Tibial artery (tissue), 4 donors: ENCODE results near the gene DTL.

Experiments
- DNase-seq, 2 donors: peaks; one replicate each; pipeline ENCODE4 v3.0.0-alpha.2; 2019
- H3K27ac ChIP-seq, 2 donors: fragments of 200-600 bp; sonication (generic) in 1 of 2; 1 replicate in 1 of 2; 2 replicates in 1 of 2; pipeline ENCODE4 v1.5.1; 2018 to 2019; ENCODE audit warnings: mild to moderate bottlenecking in 1 of 2
- H3K27me3 ChIP-seq, 2 donors: fragments of 200-600 bp; sonication (generic) in 1 of 2; one replicate each; pipeline versions ENCODE4 v1.5.1 to v1.6.0; 2016 to 2019
- H3K36me3 ChIP-seq, 3 donors: fragments of 200-600 bp; sonication (generic) in 2 of 3; one replicate each; pipeline ENCODE4 v1.5.1; 2016 to 2019; ENCODE audit warnings: mild to moderate bottlenecking in 2 of 3
- H3K4me1 ChIP-seq, 4 donors: fragments of 200-600 bp; sonication (generic) in 2 of 4; 1 replicate in 3 of 4; 2 replicates in 1 of 4; pipeline ENCODE4 v1.5.1; 2016 to 2019
- H3K4me3 ChIP-seq, 2 donors: fragments of 200-600 bp; sonication (generic) in 1 of 2; 1 replicate in 1 of 2; 2 replicates in 1 of 2; pipeline ENCODE4 v1.5.1; 2018 to 2019; ENCODE audit warnings: mild to moderate bottlenecking in 2 of 2
- H3K9me3 ChIP-seq, 3 donors: fragments of 200-600 bp; sonication (generic) in 1 of 3; one replicate each; pipeline ENCODE4 v1.5.1; 2016 to 2019
- intact Hi-C: fragments of 100-400 bp; cut with DNase I; formaldehyde crosslinking; loops from one replicate; pipeline ENCODE4 v1.15.0; 2023; ENCODE audit warnings: low total_unique reads
- TF ChIP-seq, protein P1 (sequence below), 2 experiments: fragments of 200-600 bp in 1 of 2; fragments of 450-650 bp in 1 of 2; IDR thresholded peaks; one replicate each; pipeline ENCODE4 v1.5.1; 2017 to 2019; ENCODE audit warnings: antibody characterized with exemption in 2 of 2, mild to moderate bottlenecking in 1 of 2, moderate library complexity in 1 of 2

DTL gene

GRCh38 chr1:212121779-212122178 lies 86.2 kb downstream of the DTL start:
- TF ChIP-seq, protein P1, sequence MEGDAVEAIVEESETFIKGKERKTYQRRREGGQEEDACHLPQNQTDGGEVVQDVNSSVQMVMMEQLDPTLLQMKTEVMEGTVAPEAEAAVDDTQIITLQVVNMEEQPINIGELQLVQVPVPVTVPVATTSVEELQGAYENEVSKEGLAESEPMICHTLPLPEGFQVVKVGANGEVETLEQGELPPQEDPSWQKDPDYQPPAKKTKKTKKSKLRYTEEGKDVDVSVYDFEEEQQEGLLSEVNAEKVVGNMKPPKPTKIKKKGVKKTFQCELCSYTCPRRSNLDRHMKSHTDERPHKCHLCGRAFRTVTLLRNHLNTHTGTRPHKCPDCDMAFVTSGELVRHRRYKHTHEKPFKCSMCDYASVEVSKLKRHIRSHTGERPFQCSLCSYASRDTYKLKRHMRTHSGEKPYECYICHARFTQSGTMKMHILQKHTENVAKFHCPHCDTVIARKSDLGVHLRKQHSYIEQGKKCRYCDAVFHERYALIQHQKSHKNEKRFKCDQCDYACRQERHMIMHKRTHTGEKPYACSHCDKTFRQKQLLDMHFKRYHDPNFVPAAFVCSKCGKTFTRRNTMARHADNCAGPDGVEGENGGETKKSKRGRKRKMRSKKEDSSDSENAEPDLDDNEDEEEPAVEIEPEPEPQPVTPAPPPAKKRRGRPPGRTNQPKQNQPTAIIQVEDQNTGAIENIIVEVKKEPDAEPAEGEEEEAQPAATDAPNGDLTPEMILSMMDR (IDR thresholded peaks at IDR 0.05) = no peak
- no peaks in the 10 kb centered on the region for H3K27me3 ChIP-seq
- no peak overlapping the region for H3K27ac ChIP-seq
- H3K9me3 ChIP-seq = no peaks in the 10 kb centered on the region
- peaks cover 0 to 9% (median 2%) of the 10 kb centered on the region in 4 donors for H3K4me1 ChIP-seq
- DNase-seq = no peak
- no peaks in the 10 kb centered on the region for H3K36me3 ChIP-seq
- H3K4me3 ChIP-seq = no peak overlapping the region
- intact Hi-C loops = no loop called here

GRCh38 chr1:212124690-212125582 lies 89.4 kb downstream of the DTL start:
- Histone ChIP-seq H3K27me3 (no peaks in the 10 kb centered on the region), H3K27ac (no peak overlapping the region), H3K9me3 (no peaks in the 10 kb centered on the region), H3K36me3 (no peaks in the 10 kb centered on the region), H3K4me3 (no peak overlapping the region), H3K4me1 (no peaks in the 10 kb centered on the region)
- intact Hi-C loops = no loop called here
- TF ChIP-seq, protein P1 (IDR thresholded peaks at IDR 0.05) = no peak
- no peak for DNase-seq

- no peaks in the 10 kb centered on the region for H3K27me3 ChIP-seq
- H3K36me3 ChIP-seq = no peaks in the 10 kb centered on the region
- DNase-seq = no peak
- no peaks in the 10 kb centered on the region for H3K9me3 ChIP-seq
- H3K4me1 ChIP-seq = no peaks in the 10 kb centered on the region
- no peak overlapping the region for H3K4me3 ChIP-seq
- intact Hi-C loops = no loop called here
- TF ChIP-seq, protein P1 (IDR thresholded peaks at IDR 0.05) = no peak
- no peak overlapping the region for H3K27ac ChIP-seq
Measured at GRCh38 chr1:212125654-212126053, 90.1 kb downstream of the DTL start.

- H3K4me3 ChIP-seq = no peak overlapping the region
- no peaks in the 10 kb centered on the region for H3K4me1 ChIP-seq
- DNase-seq = no peak
- no peaks in the 10 kb centered on the region for H3K9me3 ChIP-seq
- H3K36me3 ChIP-seq = no peaks in the 10 kb centered on the region
- no peak overlapping the region for H3K27ac ChIP-seq
- no peaks in the 10 kb centered on the region for H3K27me3 ChIP-seq
- TF ChIP-seq, protein P1 (IDR thresholded peaks at IDR 0.05) = no peak
- intact Hi-C loops = no loop called here
Measured at GRCh38 chr1:212127221-212127620, 91.7 kb downstream of the DTL start.

GRCh38 chr1:212129781-212130180 lies 94.2 kb downstream of the DTL start:
- Histone ChIP-seq H3K9me3 (no peaks in the 10 kb centered on the region), H3K36me3 (no peaks in the 10 kb centered on the region), H3K4me3 (no peak overlapping the region), H3K4me1 (no peaks in the 10 kb centered on the region), H3K27ac (no peak overlapping the region), H3K27me3 (no peaks in the 10 kb centered on the region)
- TF ChIP-seq, protein P1 (IDR thresholded peaks at IDR 0.05) = no peak
- DNase-seq = no peak
- intact Hi-C loops = no loop called here
